GM12878 (cell line): ENCODE data around the gene SMIM22. TPM values are rescaled to one million over a fixed set of nuclear protein-coding genes. Genes with fewer than 3 reads are reported as not detected.
"Not testable (repeated sequence)": the region's sequence is repeated elsewhere in the genome, so short reads cannot be mapped to it uniquely, and the experiment has no call there.

Experiments
- ATAC-seq: fragments of 200-7000 bp; cut with Tn5 transposase; 3 replicates; pipeline ENCODE4 v1.9.1; 2020; ENCODE audit warnings: mild to moderate bottlenecking, moderate library complexity
- BruUV-seq: library from RNA; stranded (reverse); fragments of 400-500 nt; replicated peaks from 2 replicates; lab custom pipeline; 2021; lab: Mats Ljungman, UMichigan
- CTCF ChIA-PET: fragments of 300-600 bp; sonication (Branson Sonifier 250); formaldehyde crosslinking; extraction: SDS; loops from one replicate; lab custom pipeline; 2021; ENCODE audit warnings: inconsistent platforms; lab: Yijun Ruan, JAX
- POLR2A ChIA-PET: fragments of 350-600 bp; formaldehyde crosslinking; extraction: SDS; loops from one replicate; lab custom pipeline; 2021; ENCODE audit warnings: inconsistent platforms; lab: Charles Lee
- RAD21 ChIA-PET: fragments of 300-600 bp; sonication (Branson Sonifier 250); formaldehyde crosslinking; loops from one replicate; lab custom pipeline; 2023; ENCODE audit warnings: antibody characterized with exemption; ENCODE audit not compliant: unreplicated experiment; lab: Charles Lee
- SMC1A ChIA-PET: fragments of 300-600 bp; sonication (Branson Sonifier 250); formaldehyde crosslinking; loops from one replicate; lab custom pipeline; 2023; ENCODE audit not compliant: unreplicated experiment, uncharacterized antibody; lab: Charles Lee
- DNase-seq: peaks from one replicate; pipeline ENCODE4 v3.0.0-alpha.2; 2011; ENCODE audit warnings: low read depth, low spot score
- FAIRE-seq: peaks from 3 replicates; lab custom pipeline; 2011; peaks lifted over from hg19 to GRCh38; lab: Jason Lieb, UNC
- H2AFZ ChIP-seq: 2 replicates; pipeline ENCODE4 v1.6.0; 2011; ENCODE audit warnings: low read depth, low read length, control low read depth; ENCODE audit not compliant: control insufficient read depth
- H3K27ac ChIP-seq: 2 replicates; pipeline ENCODE4 v1.5.1; 2011; ENCODE audit warnings: control low read depth; ENCODE audit not compliant: control insufficient read depth, insufficient read depth
- H3K27me3 ChIP-seq, 2 experiments: replicated peaks in 1 of 2; 2 replicates each; pipeline versions ENCODE4 v1.6.0 to v1.6.1; 2011; ENCODE audit warnings: low read length in 1 of 2; ENCODE audit not compliant: control insufficient read depth in 2 of 2, insufficient read depth in 2 of 2
- H3K36me3 ChIP-seq, 2 experiments: 2 replicates each; pipeline ENCODE4 v1.5.1; 2011; ENCODE audit warnings: low read length in 1 of 2; ENCODE audit not compliant: control insufficient read depth in 2 of 2, insufficient read depth in 2 of 2
- H3K4me1 ChIP-seq: 2 replicates; pipeline ENCODE4 v1.6.1; 2011; ENCODE audit warnings: mild to moderate bottlenecking, low read length, moderate library complexity, mixed read lengths; ENCODE audit not compliant: control insufficient read depth, insufficient read depth
- H3K4me2 ChIP-seq: 2 replicates; pipeline ENCODE4 v1.6.0; 2011; ENCODE audit warnings: control low read depth; ENCODE audit not compliant: control insufficient read depth, insufficient read depth
- H3K4me3 ChIP-seq: fragments of 200-600 bp; sonication (generic); 2 replicates; pipeline ENCODE4 v1.5.1; 2016
- H3K79me2 ChIP-seq: 2 replicates; pipeline ENCODE4 v1.6.0; 2011; ENCODE audit warnings: low read length; ENCODE audit not compliant: control insufficient read depth, insufficient read depth
- H3K9ac ChIP-seq: 2 replicates; pipeline ENCODE4 v1.8.0; 2011; ENCODE audit warnings: low read length, control low read depth, mixed read lengths; ENCODE audit not compliant: control insufficient read depth, insufficient read depth
- H3K9me3 ChIP-seq: replicated peaks from 3 replicates; pipeline ENCODE4 v1.5.1; 2011; ENCODE audit warnings: mild to moderate bottlenecking, low read length; ENCODE audit not compliant: control insufficient read depth, insufficient read depth
- H4K20me1 ChIP-seq: 2 replicates; pipeline ENCODE4 v1.6.0; 2011; ENCODE audit not compliant: control insufficient read depth, insufficient read depth
- BHLHE40 ChIP-seq, 2 experiments: fragments of 450-650 bp in 1 of 2; IDR thresholded peaks; 2 replicates each; pipeline ENCODE4 v1.6.1; 2011 to 2017; ENCODE audit warnings: low read depth in 2 of 2, borderline replicate concordance in 1 of 2, improper control_type of control experiment in 1 of 2, low read length in 1 of 2, mild to moderate bottlenecking in 1 of 2
- E4F1 ChIP-seq: fragments of 450-650 bp; IDR thresholded peaks from 2 replicates; pipeline ENCODE4 v1.6.1; 2018; ENCODE audit warnings: borderline replicate concordance, mild to moderate bottlenecking; ENCODE audit not compliant: partially characterized antibody
- EED ChIP-seq: sonication (generic); IDR thresholded peaks from 2 replicates; pipeline ENCODE4 v1.6.1; 2016; ENCODE audit warnings: antibody characterized with exemption, low read depth
- FOXM1 ChIP-seq: IDR thresholded peaks from 2 replicates; pipeline ENCODE4 v1.6.1; 2012; ENCODE audit warnings: low read depth, mild to moderate bottlenecking, inconsistent platforms, low read length, moderate library complexity
- GATAD2B ChIP-seq: fragments of 450-650 bp; conservative IDR thresholded peaks from 2 replicates; pipeline ENCODE4 v1.6.1; 2017; ENCODE audit warnings: low read depth, mild to moderate bottlenecking, moderate library complexity
- HCFC1 ChIP-seq: fragments of 150-350 bp; IDR thresholded peaks from 2 replicates; pipeline ENCODE4 v1.6.1; 2014; ENCODE audit warnings: low read length
- HDAC6 ChIP-seq: fragments of 200-600 bp; sonication (generic); IDR thresholded peaks from one replicate; pipeline ENCODE4 v1.8.0; 2017; ENCODE audit warnings: antibody characterized with exemption; ENCODE audit not compliant: unreplicated experiment
- KDM1A ChIP-seq: fragments of 200-600 bp; sonication (generic); IDR thresholded peaks from 2 replicates; pipeline ENCODE4 v1.6.1; 2016; ENCODE audit warnings: borderline replicate concordance
- MYC ChIP-seq: IDR thresholded peaks from 2 replicates; pipeline ENCODE4 v1.6.1; 2011; ENCODE audit warnings: mild to moderate bottlenecking, low read length, moderate library complexity, inconsistent platforms; ENCODE audit not compliant: insufficient read depth, insufficient replicate concordance, insufficient read length, severe bottlenecking
- NR2C2 ChIP-seq: IDR thresholded peaks from 2 replicates; pipeline ENCODE4 v1.6.1; 2011; ENCODE audit warnings: borderline replicate concordance, low read depth; ENCODE audit not compliant: control insufficient read depth, insufficient read length
- TBL1XR1 ChIP-seq: IDR thresholded peaks from 2 replicates; pipeline ENCODE4 v1.6.1; 2012; ENCODE audit warnings: low read depth, low read length, improper control_type of control experiment
- ZNF274 ChIP-seq: IDR thresholded peaks from one replicate; pipeline ENCODE4 v1.8.0; 2011; ENCODE audit not compliant: insufficient read length, insufficient read depth
- ZZZ3 ChIP-seq: IDR thresholded peaks from 2 replicates; pipeline ENCODE4 v1.6.1; 2011; ENCODE audit warnings: low read depth; ENCODE audit not compliant: control insufficient read depth, insufficient read length
- WGBS: methylation state at CpG from one replicate; pipeline ENCODE4 v1.1.6; 2016; ENCODE audit warnings: low lambda C conversion rate; ENCODE audit not compliant: insufficient replicate concordance, insufficient coverage; ENCODE audit errors: missing lambda C conversion rate; 5-methylcytosine and 5-hydroxymethylcytosine counted together
- in situ Hi-C: fragments of 300-500 bp; cut with MboI; formaldehyde crosslinking; loops from 9 replicates; pipeline ENCODE4 v1.14.3; 2018; ENCODE audit warnings: mixed read lengths
- intact Hi-C: fragments of 100-400 bp; cut with micrococcal nuclease; formaldehyde crosslinking; loops from one replicate; pipeline ENCODE4 v1.14.2; 2022; ENCODE audit not compliant: unreplicated experiment
- polyA plus RNA-seq, 11 experiments: library from polyadenylated mRNA; depleted of rRNA in 4 of 11; unstranded in 6 of 11; stranded (reverse) in 5 of 11; fragments of >200 nt; fragmentation: Nextera tagmentation in 4 of 11; fragmentation: Illumina TruSeq in 1 of 11; extraction: Ambion mirVana in 4 of 11; extraction: Trizol in 1 of 11; gene quantifications; 1 replicate in 1 of 11; 2 replicates in 10 of 11; pipeline versions ENCODE4 v1.2.1 to v1.2.3, GENCODE V29; 2011 to 2016; ENCODE audit warnings: inconsistent platforms in 2 of 11, missing spikeins in 2 of 11, low read depth in 1 of 11
- total RNA-seq, 4 experiments: library from RNA; depleted of rRNA in 3 of 4; stranded (reverse); fragments of >200 nt in 3 of 4; fragmentation: Illumina TruSeq in 1 of 4; extraction: Trizol in 1 of 4; gene quantifications; 2 replicates each; pipeline versions ENCODE4 v1.2.1 to v1.2.3, GENCODE V29; 2013 to 2021
- TF ChIP-seq, protein P1 (sequence below): IDR thresholded peaks from 2 replicates; pipeline ENCODE4 v1.6.1; 2011; ENCODE audit warnings: low read depth, mild to moderate bottlenecking, low read length, moderate library complexity, borderline replicate concordance; ENCODE audit errors: extremely low read depth

The SMIM22 gene
- total and polyA plus RNA-seq, 10 of the 15 experiments (the other 5 are each of a cell fraction or from before 2014, with no cell fraction given) = 0.83 TPM; not detected in 9

- H3K79me2 ChIP-seq, intact Hi-C loops, H2AFZ ChIP-seq, H3K4me3 ChIP-seq, BruUV-seq, H4K20me1 ChIP-seq, RAD21 ChIA-PET, H3K27me3 ChIP-seq, ATAC-seq, SMC1A ChIA-PET, H3K9ac ChIP-seq, H3K36me3 ChIP-seq, FAIRE-seq, H3K4me1 ChIP-seq, H3K27ac ChIP-seq, H3K9me3 ChIP-seq, DNase-seq, in situ Hi-C loops, CTCF ChIA-PET, POLR2A ChIA-PET, H3K4me2 ChIP-seq: not testable (repeated sequence)
- WGBS = 59% methylated on average over 14 of the region's 14 CpGs
- TF ChIP-seq BHLHE40 (IDR thresholded peaks at IDR 0.05; ENCODE audit: borderline replicate concordance in 1 of 2, low read depth in 2 of 2, low read length in 1 of 2) = peak in 1 of 2 experiments; percentile 50; a peak in 1 of 4 replicates
Measured at GRCh38 chr16:4784444-4784987, 10.7 kb upstream of the SMIM22 start.

GRCh38 chr16:4785758-4786433 lies 9.3 kb upstream of the SMIM22 start:
- DNase-seq (no peak), FAIRE-seq (no peak), ATAC-seq (no peak)
- Histone ChIP-seq H3K9ac (no peak overlapping the region), H3K36me3 (no peaks in the 10 kb centered on the region), H3K9me3 (no peaks in the 10 kb centered on the region), H2AFZ (no peak overlapping the region), H3K4me2 (no peak overlapping the region), H3K4me1 (no peaks in the 10 kb centered on the region), H3K4me3 (no peak overlapping the region), H3K27ac (no peak overlapping the region), H3K79me2 (no peaks in the 10 kb centered on the region), H4K20me1 (no peaks in the 10 kb centered on the region), H3K27me3 (no peaks in the 10 kb centered on the region)
- intact Hi-C loops (no loop called here), in situ Hi-C loops (no loop called here)
- 77% methylated on average over 17 of the region's 23 CpGs for WGBS
- ChIA-PET POLR2A (no interaction called here), SMC1A (no interaction called here), CTCF (no interaction called here), RAD21 (interaction anchor here (0.6 kb wide), 1 partner anchor 17 kb away, joined by 3 read pairs; no protein-coding TSS in a partner anchor)
- BruUV-seq = no TSS peak
- no peak for TF ChIP-seq NR2C2
- TF ChIP-seq, protein P1, sequence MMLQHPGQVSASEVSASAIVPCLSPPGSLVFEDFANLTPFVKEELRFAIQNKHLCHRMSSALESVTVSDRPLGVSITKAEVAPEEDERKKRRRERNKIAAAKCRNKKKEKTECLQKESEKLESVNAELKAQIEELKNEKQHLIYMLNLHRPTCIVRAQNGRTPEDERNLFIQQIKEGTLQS = no peak
- TF ChIP-seq FOXM1 = no peak
- TF ChIP-seq EED = no peak
- TF ChIP-seq HDAC6 = no peak
- TF ChIP-seq GATAD2B = no peak
- TF ChIP-seq E4F1 = no peak
- no peak for TF ChIP-seq TBL1XR1
- no peak for TF ChIP-seq HCFC1
- TF ChIP-seq KDM1A = no peak
- TF ChIP-seq ZZZ3 = no peak
- TF ChIP-seq MYC = no peak
- no peak for TF ChIP-seq ZNF274
